Measurements from ENCODE around the gene KCNG3.
"Not testable (repeated sequence)": the region's sequence is repeated elsewhere in the genome, so short reads cannot be mapped to it uniquely, and the experiment has no call there.

DNA sequence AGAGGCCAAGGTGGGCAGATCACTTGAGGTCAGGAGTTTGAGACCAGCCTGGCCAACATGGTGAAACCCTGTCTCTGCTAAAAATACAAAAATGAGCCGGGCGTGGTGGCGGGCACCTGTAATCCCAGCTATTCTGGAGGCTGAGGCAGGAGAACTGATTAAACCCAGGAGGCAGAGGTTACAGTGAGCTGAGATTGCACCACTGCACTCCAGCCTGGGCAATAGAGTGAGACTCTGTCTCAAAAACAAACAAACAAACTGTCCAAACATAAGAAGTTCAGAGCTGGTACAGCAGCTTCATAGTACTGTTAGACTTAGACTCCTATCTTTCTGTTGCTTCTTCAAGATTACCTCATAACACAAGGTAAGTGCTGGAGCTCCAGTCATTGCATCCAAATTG lies 100.5 kb downstream of the KCNG3 start:
- TF ChIP-seq, protein P1, sequence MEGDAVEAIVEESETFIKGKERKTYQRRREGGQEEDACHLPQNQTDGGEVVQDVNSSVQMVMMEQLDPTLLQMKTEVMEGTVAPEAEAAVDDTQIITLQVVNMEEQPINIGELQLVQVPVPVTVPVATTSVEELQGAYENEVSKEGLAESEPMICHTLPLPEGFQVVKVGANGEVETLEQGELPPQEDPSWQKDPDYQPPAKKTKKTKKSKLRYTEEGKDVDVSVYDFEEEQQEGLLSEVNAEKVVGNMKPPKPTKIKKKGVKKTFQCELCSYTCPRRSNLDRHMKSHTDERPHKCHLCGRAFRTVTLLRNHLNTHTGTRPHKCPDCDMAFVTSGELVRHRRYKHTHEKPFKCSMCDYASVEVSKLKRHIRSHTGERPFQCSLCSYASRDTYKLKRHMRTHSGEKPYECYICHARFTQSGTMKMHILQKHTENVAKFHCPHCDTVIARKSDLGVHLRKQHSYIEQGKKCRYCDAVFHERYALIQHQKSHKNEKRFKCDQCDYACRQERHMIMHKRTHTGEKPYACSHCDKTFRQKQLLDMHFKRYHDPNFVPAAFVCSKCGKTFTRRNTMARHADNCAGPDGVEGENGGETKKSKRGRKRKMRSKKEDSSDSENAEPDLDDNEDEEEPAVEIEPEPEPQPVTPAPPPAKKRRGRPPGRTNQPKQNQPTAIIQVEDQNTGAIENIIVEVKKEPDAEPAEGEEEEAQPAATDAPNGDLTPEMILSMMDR (IDR thresholded peaks at IDR 0.05), result not testable (repeated sequence)
- TF ChIP-seq, protein P2, sequence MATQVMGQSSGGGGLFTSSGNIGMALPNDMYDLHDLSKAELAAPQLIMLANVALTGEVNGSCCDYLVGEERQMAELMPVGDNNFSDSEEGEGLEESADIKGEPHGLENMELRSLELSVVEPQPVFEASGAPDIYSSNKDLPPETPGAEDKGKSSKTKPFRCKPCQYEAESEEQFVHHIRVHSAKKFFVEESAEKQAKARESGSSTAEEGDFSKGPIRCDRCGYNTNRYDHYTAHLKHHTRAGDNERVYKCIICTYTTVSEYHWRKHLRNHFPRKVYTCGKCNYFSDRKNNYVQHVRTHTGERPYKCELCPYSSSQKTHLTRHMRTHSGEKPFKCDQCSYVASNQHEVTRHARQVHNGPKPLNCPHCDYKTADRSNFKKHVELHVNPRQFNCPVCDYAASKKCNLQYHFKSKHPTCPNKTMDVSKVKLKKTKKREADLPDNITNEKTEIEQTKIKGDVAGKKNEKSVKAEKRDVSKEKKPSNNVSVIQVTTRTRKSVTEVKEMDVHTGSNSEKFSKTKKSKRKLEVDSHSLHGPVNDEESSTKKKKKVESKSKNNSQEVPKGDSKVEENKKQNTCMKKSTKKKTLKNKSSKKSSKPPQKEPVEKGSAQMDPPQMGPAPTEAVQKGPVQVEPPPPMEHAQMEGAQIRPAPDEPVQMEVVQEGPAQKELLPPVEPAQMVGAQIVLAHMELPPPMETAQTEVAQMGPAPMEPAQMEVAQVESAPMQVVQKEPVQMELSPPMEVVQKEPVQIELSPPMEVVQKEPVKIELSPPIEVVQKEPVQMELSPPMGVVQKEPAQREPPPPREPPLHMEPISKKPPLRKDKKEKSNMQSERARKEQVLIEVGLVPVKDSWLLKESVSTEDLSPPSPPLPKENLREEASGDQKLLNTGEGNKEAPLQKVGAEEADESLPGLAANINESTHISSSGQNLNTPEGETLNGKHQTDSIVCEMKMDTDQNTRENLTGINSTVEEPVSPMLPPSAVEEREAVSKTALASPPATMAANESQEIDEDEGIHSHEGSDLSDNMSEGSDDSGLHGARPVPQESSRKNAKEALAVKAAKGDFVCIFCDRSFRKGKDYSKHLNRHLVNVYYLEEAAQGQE (IDR thresholded peaks at IDR 0.05; ENCODE audit: insufficient read depth in 1 of 2, low read depth in 2 of 2, low read length in 1 of 2), result not testable (repeated sequence)
- not testable (repeated sequence) for TF ChIP-seq TCF7L2, POLR2AphosphoS5 (IDR thresholded peaks at IDR 0.05; ENCODE audit: low read depth, low read length)
